ENCODE measurements around the gene CD244. TPM values are rescaled to one million over a fixed set of nuclear protein-coding genes. Genes with fewer than 3 reads are reported as not detected.

CD244 gene
- total RNA-seq, 1 experiment from 2014 or later = not detected

DNA sequence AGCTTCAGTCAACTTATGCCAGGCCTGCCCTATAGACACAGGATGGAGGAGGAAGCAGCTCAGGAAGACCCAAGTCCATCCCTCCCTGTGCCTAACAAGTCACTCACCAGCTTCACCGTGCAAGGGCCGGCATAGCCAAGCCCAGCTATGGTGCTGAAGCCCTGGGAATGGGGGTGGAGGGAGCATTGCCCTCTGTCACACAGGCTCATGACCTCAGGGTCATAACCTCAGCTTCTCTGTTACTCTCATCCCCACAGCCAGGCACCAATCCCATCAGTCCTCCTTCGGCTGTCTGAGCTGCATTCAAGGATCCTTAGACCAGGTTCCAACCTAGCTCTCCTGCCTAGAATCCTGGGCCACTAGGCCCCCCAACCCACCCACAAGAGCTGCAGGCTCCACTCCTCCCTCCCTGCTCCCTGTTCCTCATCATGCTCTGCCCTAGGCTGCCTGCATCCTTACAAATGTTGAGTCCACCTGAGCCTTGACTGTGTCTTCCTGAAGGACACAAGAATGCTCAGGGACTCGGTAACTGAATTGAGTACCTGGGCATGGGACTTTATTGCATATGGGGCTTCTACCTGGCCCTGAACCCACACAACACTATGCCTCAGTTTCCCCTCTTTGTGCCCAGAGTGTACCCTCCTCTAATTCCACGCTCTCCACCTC is 1.7 kb downstream of the CD244 start:
- H3K36me3 Mint-ChIP-seq (ENCODE audit: insufficient read depth, unreplicated experiment) = no peaks in the 10 kb centered on the region
- DNase-seq = no peak
- no peak overlapping the region for H3K27ac Mint-ChIP-seq (ENCODE audit: unreplicated experiment)
- TF ChIP-seq, protein P1, sequence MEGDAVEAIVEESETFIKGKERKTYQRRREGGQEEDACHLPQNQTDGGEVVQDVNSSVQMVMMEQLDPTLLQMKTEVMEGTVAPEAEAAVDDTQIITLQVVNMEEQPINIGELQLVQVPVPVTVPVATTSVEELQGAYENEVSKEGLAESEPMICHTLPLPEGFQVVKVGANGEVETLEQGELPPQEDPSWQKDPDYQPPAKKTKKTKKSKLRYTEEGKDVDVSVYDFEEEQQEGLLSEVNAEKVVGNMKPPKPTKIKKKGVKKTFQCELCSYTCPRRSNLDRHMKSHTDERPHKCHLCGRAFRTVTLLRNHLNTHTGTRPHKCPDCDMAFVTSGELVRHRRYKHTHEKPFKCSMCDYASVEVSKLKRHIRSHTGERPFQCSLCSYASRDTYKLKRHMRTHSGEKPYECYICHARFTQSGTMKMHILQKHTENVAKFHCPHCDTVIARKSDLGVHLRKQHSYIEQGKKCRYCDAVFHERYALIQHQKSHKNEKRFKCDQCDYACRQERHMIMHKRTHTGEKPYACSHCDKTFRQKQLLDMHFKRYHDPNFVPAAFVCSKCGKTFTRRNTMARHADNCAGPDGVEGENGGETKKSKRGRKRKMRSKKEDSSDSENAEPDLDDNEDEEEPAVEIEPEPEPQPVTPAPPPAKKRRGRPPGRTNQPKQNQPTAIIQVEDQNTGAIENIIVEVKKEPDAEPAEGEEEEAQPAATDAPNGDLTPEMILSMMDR (IDR thresholded peaks at IDR 0.05; ENCODE audit: unreplicated experiment) = no peak
- no TSS peak for BruUV-seq (replicated peaks)
- CTCF ChIA-PET = interaction anchor here (1.2 kb wide), 1 partner anchor 18 kb away, joined by 4 read pairs; no protein-coding TSS in a partner anchor
- H3K27me3 Mint-ChIP-seq (ENCODE audit: unreplicated experiment) = peaks cover 42% of the 10 kb centered on the region
- peaks cover 8% of the 10 kb centered on the region for H3K4me1 Mint-ChIP-seq (ENCODE audit: low read depth, unreplicated experiment)
- intact Hi-C loops (cut with micrococcal nuclease; ENCODE audit: unreplicated experiment) = no loop called here
- H3K4me3 Mint-ChIP-seq (ENCODE audit: low read depth, unreplicated experiment) = no peak overlapping the region
- no peaks in the 10 kb centered on the region for H3K9me3 Mint-ChIP-seq (ENCODE audit: low read depth, unreplicated experiment)

DNA sequence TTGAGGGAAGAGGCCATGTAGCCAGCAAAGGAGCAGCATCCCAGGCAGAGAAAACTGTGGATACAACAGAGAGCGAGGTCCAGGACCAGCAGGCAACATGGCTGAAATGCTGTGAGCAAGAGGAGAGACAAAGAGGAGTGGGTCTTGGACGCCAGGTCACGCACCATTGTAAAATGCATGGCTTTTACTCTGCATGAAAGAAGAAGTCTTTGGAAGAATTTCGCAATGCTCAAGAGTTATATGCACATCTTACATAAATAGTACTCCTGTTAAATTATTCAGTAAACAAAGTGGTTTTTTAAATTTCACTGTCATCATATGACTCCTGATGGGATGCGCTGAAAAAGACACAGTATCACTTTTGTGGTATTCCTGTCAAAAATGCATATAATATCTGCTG is 3.5 kb downstream of the CD244 start:
- CTCF ChIA-PET = no interaction called here
- H3K36me3 Mint-ChIP-seq (ENCODE audit: insufficient read depth, unreplicated experiment) = no peaks in the 10 kb centered on the region
- H3K4me1 Mint-ChIP-seq (ENCODE audit: low read depth, unreplicated experiment) = no peaks in the 10 kb centered on the region
- BruUV-seq (replicated peaks) = no TSS peak
- intact Hi-C loops (cut with micrococcal nuclease; ENCODE audit: unreplicated experiment) = no loop called here
- no peak overlapping the region for H3K4me3 Mint-ChIP-seq (ENCODE audit: low read depth, unreplicated experiment)
- TF ChIP-seq, protein P1 (IDR thresholded peaks at IDR 0.05; ENCODE audit: unreplicated experiment) = no peak
- H3K9me3 Mint-ChIP-seq (ENCODE audit: low read depth, unreplicated experiment) = no peaks in the 10 kb centered on the region
- no peak for DNase-seq
- H3K27ac Mint-ChIP-seq (ENCODE audit: unreplicated experiment) = no peak overlapping the region
- H3K27me3 Mint-ChIP-seq (ENCODE audit: unreplicated experiment) = peaks cover 42% of the 10 kb centered on the region

DNA sequence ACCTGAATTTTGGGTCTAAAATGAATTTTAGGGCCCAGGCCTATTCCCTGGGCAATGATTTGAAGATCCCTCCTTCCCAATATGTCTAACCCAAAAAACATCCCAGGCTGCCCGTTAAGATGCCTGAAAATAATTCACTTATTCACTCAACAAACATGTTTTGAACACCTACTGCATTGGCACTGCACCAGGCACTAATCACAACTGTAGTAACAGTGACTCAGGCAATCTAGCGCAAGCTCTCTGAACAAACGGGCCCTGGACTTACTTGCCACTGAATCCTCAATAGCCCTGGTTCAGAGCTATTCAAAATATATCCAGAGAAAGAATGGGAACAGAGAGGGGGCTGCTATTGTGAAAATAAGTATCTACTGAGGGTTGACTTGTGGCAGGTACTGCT is 4.2 kb downstream of the CD244 start:
- no peaks in the 10 kb centered on the region for H3K36me3 Mint-ChIP-seq (ENCODE audit: insufficient read depth, unreplicated experiment)
- no peaks in the 10 kb centered on the region for H3K4me1 Mint-ChIP-seq (ENCODE audit: low read depth, unreplicated experiment)
- intact Hi-C loops (cut with micrococcal nuclease; ENCODE audit: unreplicated experiment) = no loop called here
- DNase-seq = no peak
- H3K9me3 Mint-ChIP-seq (ENCODE audit: low read depth, unreplicated experiment) = no peaks in the 10 kb centered on the region
- peaks cover 41% of the 10 kb centered on the region for H3K27me3 Mint-ChIP-seq (ENCODE audit: unreplicated experiment)
- H3K4me3 Mint-ChIP-seq (ENCODE audit: low read depth, unreplicated experiment) = no peak overlapping the region
- BruUV-seq (replicated peaks) = no TSS peak
- TF ChIP-seq, protein P1 (IDR thresholded peaks at IDR 0.05; ENCODE audit: unreplicated experiment) = no peak
- H3K27ac Mint-ChIP-seq (ENCODE audit: unreplicated experiment) = no peak overlapping the region
- CTCF ChIA-PET = no interaction called here

DNA sequence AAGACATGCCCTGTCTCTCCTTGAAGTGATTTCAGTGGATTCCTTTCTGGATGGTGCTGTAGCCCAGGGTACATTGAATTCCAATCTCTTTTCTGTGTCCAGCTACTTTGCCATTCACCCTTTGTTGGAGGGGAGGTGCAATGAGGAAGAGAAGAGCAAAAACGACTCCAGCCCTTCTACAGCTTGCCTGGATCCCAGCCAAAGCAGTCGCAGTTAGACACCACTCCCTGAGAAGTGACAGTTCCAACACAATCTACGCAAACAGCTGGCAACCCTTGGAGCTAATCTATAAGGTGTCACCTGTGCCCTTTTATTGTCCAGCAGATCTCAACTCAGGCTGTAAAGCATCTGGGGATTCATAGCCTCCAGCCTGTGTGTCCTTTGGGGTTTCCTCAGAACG is 4.6 kb downstream of the CD244 start:
- H3K27me3 Mint-ChIP-seq (ENCODE audit: unreplicated experiment) = peaks cover 37% of the 10 kb centered on the region
- DNase-seq = no peak
- H3K4me3 Mint-ChIP-seq (ENCODE audit: low read depth, unreplicated experiment) = no peak overlapping the region
- intact Hi-C loops (cut with micrococcal nuclease; ENCODE audit: unreplicated experiment) = no loop called here
- no peaks in the 10 kb centered on the region for H3K36me3 Mint-ChIP-seq (ENCODE audit: insufficient read depth, unreplicated experiment)
- CTCF ChIA-PET = no interaction called here
- no peak overlapping the region for H3K27ac Mint-ChIP-seq (ENCODE audit: unreplicated experiment)
- H3K9me3 Mint-ChIP-seq (ENCODE audit: low read depth, unreplicated experiment) = no peaks in the 10 kb centered on the region
- BruUV-seq (replicated peaks) = no TSS peak
- TF ChIP-seq, protein P1 (IDR thresholded peaks at IDR 0.05; ENCODE audit: unreplicated experiment) = no peak
- no peaks in the 10 kb centered on the region for H3K4me1 Mint-ChIP-seq (ENCODE audit: low read depth, unreplicated experiment)
